GM12864 (cell line): ENCODE measurements around the gene LRBA.

Source experiments
- DNase-seq: peaks from one replicate; pipeline ENCODE4 v3.0.0-alpha.2; 2011; ENCODE audit warnings: low read depth
- H3K4me3 ChIP-seq: 2 replicates; pipeline ENCODE4 v1.5.1; 2011; ENCODE audit warnings: mild to moderate bottlenecking, low read depth, low read length, control low read depth
- CTCF ChIP-seq: IDR thresholded peaks from 2 replicates; pipeline ENCODE4 v1.5.1; 2011; ENCODE audit warnings: low read depth, mild to moderate bottlenecking, moderate library complexity, low read length, control low read depth, inconsistent platforms; ENCODE audit errors: missing control alignments

Gene LRBA

GRCh38 chr4:150264595-150265161, 750.4 kb downstream of the LRBA start:
- no peak overlapping the region for H3K4me3 ChIP-seq
- TF ChIP-seq CTCF, result no peak
- DNase-seq, result no peak

- no peak for TF ChIP-seq CTCF
- no peak for DNase-seq
These were observed 752.5 kb downstream of the LRBA start for GRCh38 chr4:150262611-150263010.

GRCh38 chr4:150261571-150261970, 753.5 kb downstream of the LRBA start:
- no peak overlapping the region for H3K4me3 ChIP-seq
- no peak for TF ChIP-seq CTCF
- DNase-seq, result no peak

More at GRCh38 chr4:150262611-150263010, 752.5 kb downstream of the LRBA start:
- no peak overlapping the region for H3K4me3 ChIP-seq

GRCh38 chr4:150259861-150260567, 755.1 kb downstream of the LRBA start:
- H3K4me3 ChIP-seq, result no peak overlapping the region
- no peak for DNase-seq

GRCh38 chr4:150258569-150258968, 756.5 kb downstream of the LRBA start:
- no peak for DNase-seq
- no peak for TF ChIP-seq CTCF
- H3K4me3 ChIP-seq, result no peak overlapping the region

More at GRCh38 chr4:150259861-150260567, 755.1 kb downstream of the LRBA start:
- no peak for TF ChIP-seq CTCF

- no peak for TF ChIP-seq CTCF
- no peak for DNase-seq
- H3K4me3 ChIP-seq, result no peak overlapping the region
These were observed 758.0 kb downstream of the LRBA start for GRCh38 chr4:150256841-150257730.
